Measurements from ENCODE around the gene LKAAEAR1. TPM values are rescaled to one million over a fixed set of nuclear protein-coding genes. Genes with fewer than 3 reads are reported as not detected.
A peak's percentile ranks its signal among the peaks of the same experiment; 100 is the strongest.
"Not testable (repeated sequence)": the region's sequence is repeated elsewhere in the genome, so short reads cannot be mapped to it uniquely, and the experiment has no call there.

LKAAEAR1 gene
- polyA plus RNA-seq, 1 donor: 0.19 TPM

GRCh38 chr20:64087226-64087825 is 3.1 kb upstream of the LKAAEAR1 start:
- not testable (repeated sequence) for H3K9me3 ChIP-seq (ENCODE audit: control insufficient read depth, low read depth, low read length); H3K4me3 ChIP-seq (ENCODE audit: low read length); H3K27ac ChIP-seq (ENCODE audit: low read length); DNase-seq; H3K36me3 ChIP-seq (ENCODE audit: control insufficient read depth, insufficient read depth, low read length)
- Histone ChIP-seq H3K4me1 (ENCODE audit: control insufficient read depth, insufficient read depth, low read length) (peaks cover 13% of the 10 kb centered on the region), H3K27me3 (ENCODE audit: control insufficient read depth, insufficient read depth, low read length) (peaks cover 57% of the 10 kb centered on the region)
- no CpG with 5 or more reads among the region's 36 CpGs for WGBS (ENCODE audit: insufficient coverage, low lambda C conversion rate)

DNA sequence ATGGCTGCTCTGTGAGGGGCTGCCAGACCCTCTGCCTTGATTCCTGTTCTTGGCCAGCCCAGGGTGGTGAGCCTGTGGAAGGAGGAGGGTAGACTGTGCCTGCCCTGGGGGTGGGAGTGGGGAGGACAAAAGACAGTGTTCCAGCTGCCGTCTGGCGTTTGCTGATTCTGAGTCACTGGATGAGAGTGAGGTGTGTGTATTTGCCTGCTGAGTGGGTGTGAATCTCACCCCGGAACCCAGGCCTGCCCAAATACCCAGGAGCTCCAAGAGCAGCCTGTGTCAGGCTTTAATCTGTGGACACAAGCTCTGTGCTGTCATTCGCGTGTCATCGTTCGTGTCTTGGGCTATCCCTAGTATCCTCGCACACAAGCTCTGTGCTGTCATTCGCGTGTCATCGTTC is 2.6 kb upstream of the LKAAEAR1 start:
- H3K27ac ChIP-seq (ENCODE audit: low read length): no peak overlapping the region
- DNase-seq: no peak
- no CpG with 5 or more reads among the region's 11 CpGs for WGBS (ENCODE audit: insufficient coverage, low lambda C conversion rate)
- H3K36me3 ChIP-seq (ENCODE audit: control insufficient read depth, insufficient read depth, low read length): no peaks in the 10 kb centered on the region
- H3K4me1 ChIP-seq (ENCODE audit: control insufficient read depth, insufficient read depth, low read length): peaks cover 13% of the 10 kb centered on the region
- H3K27me3 ChIP-seq (ENCODE audit: control insufficient read depth, insufficient read depth, low read length): peaks cover 60% of the 10 kb centered on the region
- peaks cover 3% of the 10 kb centered on the region for H3K9me3 ChIP-seq (ENCODE audit: control insufficient read depth, low read depth, low read length)
- no peak overlapping the region for H3K4me3 ChIP-seq (ENCODE audit: low read length)

GRCh38 chr20:64084685-64085152 is 521 bp upstream of the LKAAEAR1 start:
- H3K4me3 ChIP-seq (ENCODE audit: low read length): no peak overlapping the region
- H3K27me3 ChIP-seq (ENCODE audit: control insufficient read depth, insufficient read depth, low read length): peaks cover 76% of the 10 kb centered on the region
- H3K9me3 ChIP-seq (ENCODE audit: control insufficient read depth, low read depth, low read length): peaks cover 3% of the 10 kb centered on the region
- H3K27ac ChIP-seq (ENCODE audit: low read length): no peak overlapping the region
- peaks cover 13% of the 10 kb centered on the region for H3K4me1 ChIP-seq (ENCODE audit: control insufficient read depth, insufficient read depth, low read length)
- no peaks in the 10 kb centered on the region for H3K36me3 ChIP-seq (ENCODE audit: control insufficient read depth, insufficient read depth, low read length)
- DNase-seq: no peak
- no CpG with 5 or more reads among the region's 23 CpGs for WGBS (ENCODE audit: insufficient coverage, low lambda C conversion rate)

- H3K9me3 ChIP-seq (ENCODE audit: control insufficient read depth, low read depth, low read length): peaks cover 3% of the 10 kb centered on the region
- DNase-seq: peak in 1 of 2 donors; percentile 68
- no peak overlapping the region for H3K27ac ChIP-seq (ENCODE audit: low read length)
- peaks cover 24% of the 10 kb centered on the region for H3K4me1 ChIP-seq (ENCODE audit: control insufficient read depth, insufficient read depth, low read length)
- peaks cover 76% of the 10 kb centered on the region for H3K27me3 ChIP-seq (ENCODE audit: control insufficient read depth, insufficient read depth, low read length)
- H3K36me3 ChIP-seq (ENCODE audit: control insufficient read depth, insufficient read depth, low read length): no peaks in the 10 kb centered on the region
- peak overlapping the region; percentile 18 for H3K4me3 ChIP-seq (ENCODE audit: low read length)
- WGBS (ENCODE audit: insufficient coverage, low lambda C conversion rate): no CpG with 5 or more reads among the region's 52 CpGs
Measured at GRCh38 chr20:64083378-64083803, 807 bp downstream of the LKAAEAR1 start.

DNA sequence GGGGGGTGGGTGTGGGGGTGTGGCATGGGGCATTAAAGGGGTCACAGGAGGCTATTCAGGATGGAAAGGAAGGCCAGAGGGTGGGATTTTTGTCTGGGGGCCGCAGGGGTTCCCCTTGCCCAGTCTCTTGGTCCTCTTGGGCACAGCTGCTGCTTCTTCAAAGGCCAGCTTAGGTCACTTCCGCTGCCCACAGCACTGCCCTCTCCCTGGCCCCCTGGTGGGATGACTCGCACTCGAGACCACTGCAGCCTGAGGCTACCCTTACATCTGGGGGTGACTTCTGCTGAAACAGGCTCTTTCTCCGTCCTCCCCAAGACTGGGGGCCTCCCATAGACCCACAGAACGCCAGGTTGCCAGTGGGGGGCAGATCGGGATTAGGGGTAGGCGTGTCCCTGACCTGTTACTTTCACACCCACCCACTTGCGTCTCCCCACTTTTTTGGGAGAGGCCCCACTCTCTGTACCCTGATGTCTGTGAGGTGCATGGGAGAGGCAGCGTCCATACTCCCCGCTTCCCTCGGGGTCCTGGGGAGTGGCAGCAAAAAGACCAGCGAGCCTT is 1.3 kb downstream of the LKAAEAR1 start:
- no peak for DNase-seq
- Histone ChIP-seq H3K9me3 (ENCODE audit: control insufficient read depth, low read depth, low read length) (peaks cover 3% of the 10 kb centered on the region), H3K36me3 (ENCODE audit: control insufficient read depth, insufficient read depth, low read length) (no peaks in the 10 kb centered on the region), H3K27ac (ENCODE audit: low read length) (no peak overlapping the region), H3K4me1 (ENCODE audit: control insufficient read depth, insufficient read depth, low read length) (peaks cover 27% of the 10 kb centered on the region), H3K4me3 (ENCODE audit: low read length) (no peak overlapping the region), H3K27me3 (ENCODE audit: control insufficient read depth, insufficient read depth, low read length) (peaks cover 79% of the 10 kb centered on the region)
- WGBS (ENCODE audit: insufficient coverage, low lambda C conversion rate): no CpG with 5 or more reads among the region's 13 CpGs

DNA sequence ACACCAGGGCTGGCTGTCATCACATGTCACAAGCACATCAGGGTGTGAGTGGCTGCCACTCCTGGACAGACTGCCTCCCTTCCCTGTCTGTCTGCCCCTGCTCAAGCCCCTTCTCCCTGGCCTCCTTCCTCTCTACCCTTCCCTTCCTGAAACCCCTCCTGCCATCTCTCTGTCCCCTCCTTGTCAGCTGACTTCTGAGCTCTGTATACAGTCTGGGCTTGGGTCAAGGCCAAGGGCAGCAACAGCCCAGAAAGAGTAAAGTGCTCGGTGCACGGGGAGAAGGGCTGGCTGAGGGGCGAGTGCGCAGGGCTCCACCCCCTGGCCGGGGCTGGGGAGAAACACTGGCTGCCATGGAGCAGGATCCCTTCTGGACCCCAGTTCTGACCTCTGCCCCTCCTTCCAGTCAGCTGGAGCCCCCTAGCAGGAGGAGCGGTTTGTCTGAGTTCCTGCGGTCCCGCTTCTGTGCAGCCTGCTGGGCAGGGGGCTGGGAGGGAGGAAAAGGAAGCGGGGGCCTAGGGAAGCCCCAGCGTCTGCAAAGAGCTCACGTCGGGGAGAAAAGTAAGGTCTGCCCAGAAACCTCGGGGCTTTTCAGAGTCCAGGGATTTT is 2.0 kb downstream of the LKAAEAR1 start:
- Histone ChIP-seq H3K27ac (ENCODE audit: low read length) (no peak overlapping the region), H3K4me1 (ENCODE audit: control insufficient read depth, insufficient read depth, low read length) (peaks cover 27% of the 10 kb centered on the region), H3K27me3 (ENCODE audit: control insufficient read depth, insufficient read depth, low read length) (peaks cover 79% of the 10 kb centered on the region), H3K4me3 (ENCODE audit: low read length) (no peak overlapping the region), H3K36me3 (ENCODE audit: control insufficient read depth, insufficient read depth, low read length) (no peaks in the 10 kb centered on the region), H3K9me3 (ENCODE audit: control insufficient read depth, low read depth, low read length) (peaks cover 3% of the 10 kb centered on the region)
- DNase-seq: no peak
- WGBS (ENCODE audit: insufficient coverage, low lambda C conversion rate): no CpG with 5 or more reads among the region's 13 CpGs

DNA sequence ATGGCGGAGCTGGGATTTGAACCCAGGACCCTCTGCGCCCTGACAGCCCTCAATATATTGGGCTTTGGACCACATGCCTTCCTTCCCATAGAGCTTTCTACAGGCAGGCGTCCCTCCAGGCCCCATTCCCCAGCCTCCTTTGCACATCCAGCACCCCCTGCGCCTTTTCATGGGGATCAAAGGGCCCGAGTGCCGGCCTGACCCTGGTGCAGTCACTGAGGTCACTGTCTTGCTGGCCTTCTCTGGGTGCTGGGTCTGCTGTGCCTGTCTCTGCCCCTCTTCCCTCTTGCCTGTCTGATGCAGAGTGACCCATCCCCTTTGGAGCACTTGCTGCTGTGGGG is 2.6 kb downstream of the LKAAEAR1 start:
- Histone ChIP-seq H3K9me3 (ENCODE audit: control insufficient read depth, low read depth, low read length) (peaks cover 3% of the 10 kb centered on the region), H3K4me1 (ENCODE audit: control insufficient read depth, insufficient read depth, low read length) (peaks cover 27% of the 10 kb centered on the region), H3K4me3 (ENCODE audit: low read length) (no peak overlapping the region), H3K27me3 (ENCODE audit: control insufficient read depth, insufficient read depth, low read length) (peaks cover 76% of the 10 kb centered on the region), H3K36me3 (ENCODE audit: control insufficient read depth, insufficient read depth, low read length) (no peaks in the 10 kb centered on the region), H3K27ac (ENCODE audit: low read length) (no peak overlapping the region)
- no peak for DNase-seq
- WGBS (ENCODE audit: insufficient coverage, low lambda C conversion rate): no CpG with 5 or more reads among the region's 6 CpGs

DNA sequence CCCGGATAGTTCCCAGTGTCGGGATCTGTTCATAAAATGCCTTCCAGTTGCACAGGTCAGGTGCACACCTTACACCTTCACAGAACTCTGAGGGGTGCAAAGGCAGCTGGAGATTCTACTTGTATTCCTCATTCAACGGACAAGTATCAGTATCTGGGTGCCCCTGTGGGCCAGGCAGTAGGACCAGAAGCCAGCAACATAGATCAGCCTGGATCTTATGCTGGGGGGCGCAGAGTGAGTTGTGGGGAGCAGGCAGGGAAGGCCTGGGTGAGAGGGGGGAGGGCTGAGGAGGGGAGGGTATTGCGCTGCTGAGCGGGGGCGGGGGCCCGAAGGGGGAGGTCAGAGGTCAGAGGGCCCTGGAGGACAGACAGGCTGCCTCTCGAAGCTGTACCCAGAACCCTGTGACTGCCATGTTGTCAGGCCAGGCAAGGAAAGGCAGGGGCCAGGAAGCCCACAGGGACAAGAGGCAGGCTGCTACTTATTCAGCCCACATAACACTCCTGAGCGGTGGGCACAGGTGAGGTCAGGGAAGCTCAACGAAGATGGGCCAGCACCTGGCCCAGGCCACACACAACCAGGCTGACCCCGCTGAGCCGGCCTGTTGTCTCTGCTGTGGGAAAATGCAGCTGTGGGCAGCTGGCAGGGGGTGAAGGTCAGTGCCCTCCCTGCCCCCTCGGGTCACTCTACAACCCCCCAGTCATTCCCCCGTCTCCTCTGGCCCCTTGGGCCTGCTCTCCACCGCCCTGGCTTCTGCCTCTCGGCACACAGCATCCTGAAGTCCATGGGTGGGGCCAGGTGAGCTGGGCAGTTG is 3.2 kb downstream of the LKAAEAR1 start:
- H3K36me3 ChIP-seq (ENCODE audit: control insufficient read depth, insufficient read depth, low read length): no peaks in the 10 kb centered on the region
- no peak overlapping the region for H3K4me3 ChIP-seq (ENCODE audit: low read length)
- peaks cover 71% of the 10 kb centered on the region for H3K27me3 ChIP-seq (ENCODE audit: control insufficient read depth, insufficient read depth, low read length)
- H3K4me1 ChIP-seq (ENCODE audit: control insufficient read depth, insufficient read depth, low read length): peaks cover 27% of the 10 kb centered on the region
- peaks cover 3% of the 10 kb centered on the region for H3K9me3 ChIP-seq (ENCODE audit: control insufficient read depth, low read depth, low read length)
- no peak for DNase-seq
- WGBS (ENCODE audit: insufficient coverage, low lambda C conversion rate): 100% methylated on average over 1 of the region's 17 CpGs
- H3K27ac ChIP-seq (ENCODE audit: low read length): no peak overlapping the region

DNA sequence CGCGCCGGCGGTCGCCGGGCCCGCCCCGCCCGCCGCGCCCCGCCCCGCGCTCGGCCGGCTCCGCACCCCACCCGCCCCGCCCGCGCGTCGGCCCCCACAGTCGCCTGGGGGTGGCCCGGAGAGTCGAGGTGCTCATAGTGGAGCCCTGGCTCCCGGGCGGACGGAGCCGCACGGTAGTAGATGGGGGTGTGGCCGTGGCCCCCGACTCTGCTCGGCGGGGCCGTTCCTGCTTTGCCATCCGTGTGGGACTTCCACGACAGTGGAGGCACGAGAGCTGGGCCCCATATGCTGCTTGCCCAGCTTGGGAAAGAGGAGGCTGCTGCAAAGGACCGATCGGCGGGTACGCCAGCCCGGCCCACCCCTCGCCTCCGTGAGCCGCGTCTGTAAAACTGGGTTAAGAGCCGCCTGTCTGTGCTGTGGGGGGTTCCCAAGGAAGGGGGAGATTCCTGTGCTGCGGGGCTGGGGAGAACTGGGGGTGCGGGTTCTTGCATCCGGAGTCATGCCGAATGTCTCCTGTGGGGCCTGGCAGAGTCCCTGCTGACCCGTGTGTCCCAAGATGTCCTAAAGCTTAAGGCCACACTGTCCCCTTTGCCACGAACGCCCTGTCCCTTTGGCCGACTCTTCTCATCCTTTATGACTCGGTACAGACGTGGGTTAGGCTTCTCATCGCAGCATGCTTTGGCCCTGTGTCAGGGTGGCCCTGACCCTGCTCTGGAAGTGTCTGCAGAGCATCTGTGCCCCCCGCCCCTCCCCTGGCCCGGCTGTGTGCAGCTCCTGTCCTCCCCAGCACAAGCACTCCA is 4.0 kb downstream of the LKAAEAR1 start, which contains the start of gene OPRL1:
Gene OPRL1 (plus strand): TSS at position 70 of the 800 bp plus-strand sequence. CDS start 12,639 bp downstream, outside the sequence.
- no peak for DNase-seq
- peaks cover 3% of the 10 kb centered on the region for H3K9me3 ChIP-seq (ENCODE audit: control insufficient read depth, low read depth, low read length)
- no peaks in the 10 kb centered on the region for H3K36me3 ChIP-seq (ENCODE audit: control insufficient read depth, insufficient read depth, low read length)
- WGBS (ENCODE audit: insufficient coverage, low lambda C conversion rate): no CpG with 5 or more reads among the region's 62 CpGs
- H3K4me3 ChIP-seq (ENCODE audit: low read length): peak within 1 kb of the TSS; percentile 56
- H3K4me1 ChIP-seq (ENCODE audit: control insufficient read depth, insufficient read depth, low read length): peaks cover 27% of the 10 kb centered on the region
- H3K27me3 ChIP-seq (ENCODE audit: control insufficient read depth, insufficient read depth, low read length): peaks cover 63% of the 10 kb centered on the region
- no peak within 1 kb of the TSS for H3K27ac ChIP-seq (ENCODE audit: low read length)

Data from large intestine (tissue), 3 donors.